NCI-H1694 (cell line): ENCODE data around the gene SLC27A3.

Experiments used
- DNase-seq: peaks from one replicate; lab custom pipeline; 2025; lab: John Stamatoyannopoulos, UW

SLC27A3 gene, protein sequence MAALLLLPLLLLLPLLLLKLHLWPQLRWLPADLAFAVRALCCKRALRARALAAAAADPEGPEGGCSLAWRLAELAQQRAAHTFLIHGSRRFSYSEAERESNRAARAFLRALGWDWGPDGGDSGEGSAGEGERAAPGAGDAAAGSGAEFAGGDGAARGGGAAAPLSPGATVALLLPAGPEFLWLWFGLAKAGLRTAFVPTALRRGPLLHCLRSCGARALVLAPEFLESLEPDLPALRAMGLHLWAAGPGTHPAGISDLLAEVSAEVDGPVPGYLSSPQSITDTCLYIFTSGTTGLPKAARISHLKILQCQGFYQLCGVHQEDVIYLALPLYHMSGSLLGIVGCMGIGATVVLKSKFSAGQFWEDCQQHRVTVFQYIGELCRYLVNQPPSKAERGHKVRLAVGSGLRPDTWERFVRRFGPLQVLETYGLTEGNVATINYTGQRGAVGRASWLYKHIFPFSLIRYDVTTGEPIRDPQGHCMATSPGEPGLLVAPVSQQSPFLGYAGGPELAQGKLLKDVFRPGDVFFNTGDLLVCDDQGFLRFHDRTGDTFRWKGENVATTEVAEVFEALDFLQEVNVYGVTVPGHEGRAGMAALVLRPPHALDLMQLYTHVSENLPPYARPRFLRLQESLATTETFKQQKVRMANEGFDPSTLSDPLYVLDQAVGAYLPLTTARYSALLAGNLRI

DNA sequence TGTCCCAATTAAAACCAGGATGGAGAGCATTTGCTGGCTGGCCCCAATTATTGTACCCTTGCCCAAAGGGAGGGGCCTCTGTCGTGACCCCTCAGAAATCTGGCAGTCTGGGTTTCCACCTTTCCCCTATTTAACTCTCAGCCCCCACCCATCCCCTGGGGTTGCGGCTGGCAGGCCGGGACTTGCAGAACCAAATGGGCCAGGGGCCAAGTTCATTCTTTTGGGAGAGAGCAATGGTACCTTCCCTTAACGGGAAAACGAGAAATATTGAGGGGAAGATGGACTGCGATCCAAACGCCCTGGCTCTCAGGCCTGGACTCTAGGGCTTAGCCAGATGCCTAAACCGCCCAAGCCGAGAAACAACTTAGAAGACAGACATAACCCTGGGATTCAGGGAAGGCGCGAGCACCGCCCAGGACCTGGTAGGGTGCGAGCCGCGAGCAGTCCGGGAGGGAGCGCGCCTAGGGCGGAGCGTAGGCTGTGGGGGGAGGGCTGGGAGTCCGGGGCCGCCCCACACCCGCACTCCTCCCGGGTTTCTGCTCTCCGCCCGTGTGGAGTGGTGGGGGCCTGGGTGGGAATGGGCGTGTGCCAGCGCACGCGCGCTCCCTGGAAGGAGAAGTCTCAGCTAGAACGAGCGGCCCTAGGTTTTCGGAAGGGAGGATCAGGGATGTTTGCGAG lies at the start of gene SLC27A3:
Gene SLC27A3, plus strand, starts transcription at position 628 of the 678 bp plus-strand sequence. CDS start 91 bp downstream, outside the sequence.
- peak; percentile 88 for DNase-seq

DNA sequence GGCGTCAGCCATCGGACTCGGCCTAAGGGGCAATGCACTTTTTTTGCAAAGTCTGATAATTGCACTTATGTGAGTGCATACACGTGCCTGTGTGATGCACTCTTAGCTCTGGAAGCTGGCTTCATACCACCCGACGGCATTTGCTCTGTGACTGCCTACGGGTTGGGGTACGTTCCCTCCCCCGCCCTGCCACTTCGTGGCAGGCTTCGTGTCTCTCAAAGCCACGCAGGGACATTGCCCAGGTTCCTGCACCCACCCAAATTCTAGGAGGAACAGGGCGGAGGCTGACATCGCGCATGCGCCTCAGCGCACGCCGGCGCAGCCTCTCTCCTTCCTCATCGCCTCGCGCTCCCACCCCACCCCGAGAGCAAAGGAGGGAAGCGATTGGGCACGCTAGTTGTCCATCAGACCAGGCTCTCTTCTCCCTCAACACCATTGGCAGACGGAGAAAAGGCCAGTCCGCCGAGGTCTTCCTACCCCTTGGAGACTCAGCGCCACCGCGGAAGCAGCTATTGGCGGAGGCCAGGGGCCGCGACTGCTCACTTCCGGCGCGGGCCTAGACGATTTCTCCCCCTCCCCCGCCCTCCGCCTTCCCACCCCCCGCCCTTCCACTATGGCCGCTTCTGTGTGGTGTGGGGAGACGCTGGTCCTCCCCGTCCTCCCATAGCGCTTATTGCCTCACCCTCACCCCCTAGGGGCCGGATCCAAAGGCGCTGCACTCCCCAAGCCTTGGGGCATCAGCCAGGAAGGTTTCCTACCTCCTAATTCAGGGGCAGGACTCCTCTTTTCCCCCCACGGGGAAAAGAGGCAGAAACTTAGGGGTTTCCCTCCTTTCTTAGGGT lies 47.5 kb upstream of the SLC27A3 start, which contains the start of gene INTS3:
Gene INTS3, plus strand, starts transcription at position 588 of the 842 bp plus-strand sequence. CDS start 585 bp downstream, outside the sequence.
- DNase-seq = peak; percentile 100

DNA sequence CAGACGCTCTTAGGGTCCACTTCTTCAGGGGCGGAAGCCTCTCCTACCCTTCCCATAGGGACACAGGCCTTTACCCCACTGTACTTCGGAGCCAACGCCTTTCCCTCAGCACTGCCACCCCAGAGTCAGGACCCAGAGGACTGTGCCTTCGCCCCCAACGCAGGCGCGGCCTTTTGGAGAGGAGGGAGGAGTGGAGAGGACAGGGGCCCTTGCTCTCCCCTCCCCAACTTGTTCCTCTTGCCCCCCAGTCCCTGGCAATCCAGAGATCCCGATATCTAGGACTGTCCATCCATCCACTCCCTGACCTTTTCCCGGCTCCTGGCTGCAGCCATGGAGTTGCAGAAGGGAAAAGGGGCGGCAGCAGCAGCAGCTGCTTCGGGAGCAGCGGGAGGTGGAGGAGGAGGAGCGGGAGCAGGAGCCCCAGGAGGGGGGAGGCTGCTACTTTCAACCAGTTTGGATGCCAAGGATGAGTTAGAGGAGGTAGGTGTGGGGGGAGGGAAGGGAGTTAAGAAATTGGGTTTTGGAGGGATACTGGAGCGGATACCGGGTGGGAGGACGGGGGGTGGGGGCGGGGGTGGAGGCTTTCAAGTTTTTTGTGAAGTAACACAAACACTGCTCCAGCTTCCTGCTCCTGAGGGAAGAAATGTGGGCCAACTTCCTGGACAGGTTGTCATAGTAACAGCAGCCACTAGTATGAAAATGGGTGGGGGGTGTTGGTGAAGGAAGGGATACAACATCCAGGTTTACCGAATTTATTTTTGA lies 46.7 kb upstream of the SLC27A3 start:
- DNase-seq = no peak

DNA sequence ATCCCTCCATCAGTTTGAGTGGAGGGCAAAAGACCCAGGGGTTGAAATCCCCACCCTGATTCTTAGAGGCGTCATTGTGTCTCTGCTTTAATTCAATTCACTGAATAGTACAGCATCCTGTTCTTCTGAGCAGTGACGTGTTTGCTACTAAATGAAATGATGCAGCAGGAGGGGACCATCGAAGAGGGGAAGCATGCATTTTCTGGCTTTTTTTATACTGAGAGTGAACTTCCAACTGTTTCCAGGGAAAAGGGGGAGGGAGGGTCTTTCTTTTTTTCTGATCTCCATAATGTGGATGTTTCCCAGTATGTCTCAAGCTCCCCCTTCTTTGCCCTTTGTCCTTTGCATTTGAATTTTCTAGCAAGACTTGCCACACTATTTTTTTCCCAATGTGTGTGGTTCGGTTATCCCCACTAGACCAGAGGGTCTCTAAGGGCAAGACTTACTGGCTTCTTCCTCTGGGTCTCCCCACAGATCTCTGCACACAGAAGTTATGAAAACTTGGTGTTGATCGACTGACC lies 44.7 kb upstream of the SLC27A3 start:
- no peak for DNase-seq

DNA sequence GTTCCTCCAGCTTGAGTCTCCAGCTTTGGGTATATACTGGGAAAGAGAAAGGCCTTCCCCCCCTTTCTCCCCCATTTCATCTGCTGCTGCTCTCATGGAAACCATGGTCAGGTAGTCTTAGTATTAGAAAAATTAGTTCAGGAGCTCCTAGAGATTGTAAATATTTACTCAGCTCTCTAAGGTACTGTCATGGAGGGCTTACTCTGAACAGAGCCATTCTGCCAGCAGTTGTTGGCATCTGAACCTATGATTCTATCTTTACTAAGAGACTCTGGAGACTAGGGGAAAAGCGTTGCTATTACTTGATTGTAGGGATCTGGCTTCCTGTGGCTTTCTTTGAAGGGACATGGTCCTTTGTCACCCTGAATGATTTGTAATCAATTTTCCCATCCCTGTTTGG lies 41.2 kb upstream of the SLC27A3 start:
- DNase-seq = no peak

DNA sequence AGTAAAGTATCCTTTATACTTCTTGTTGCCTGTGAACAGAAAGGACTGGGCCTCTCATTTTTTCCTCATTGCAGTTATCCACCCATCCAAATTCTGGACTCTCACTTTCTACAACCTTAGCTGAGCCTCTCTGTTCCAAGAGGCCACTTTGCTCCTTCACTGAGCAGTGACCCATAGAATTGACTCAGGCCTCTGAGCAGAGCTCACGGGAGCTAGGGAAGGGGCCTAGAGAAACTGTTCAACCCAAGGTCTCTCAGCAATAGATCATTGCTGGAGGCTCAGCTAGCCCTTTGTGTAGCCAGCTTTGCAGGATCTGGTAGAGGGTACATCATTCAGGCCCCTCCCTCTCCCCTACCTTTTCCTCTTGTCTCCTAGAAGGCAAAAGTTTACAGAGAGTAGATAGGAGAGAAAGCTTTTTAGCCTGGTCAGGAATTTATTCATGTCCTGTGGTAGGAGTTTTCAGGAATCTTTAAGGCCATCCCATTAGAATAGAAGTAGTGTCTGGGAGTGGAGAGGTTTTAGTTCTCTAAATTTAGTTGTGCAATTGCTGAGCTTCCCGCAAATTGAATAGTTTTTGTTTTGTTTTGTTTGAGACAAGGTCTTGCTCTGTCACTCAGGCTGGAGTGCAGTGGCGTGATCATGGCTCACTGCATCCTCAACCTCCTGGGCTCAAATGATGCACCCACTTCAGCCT lies 40.7 kb upstream of the SLC27A3 start:
- DNase-seq = no peak

DNA sequence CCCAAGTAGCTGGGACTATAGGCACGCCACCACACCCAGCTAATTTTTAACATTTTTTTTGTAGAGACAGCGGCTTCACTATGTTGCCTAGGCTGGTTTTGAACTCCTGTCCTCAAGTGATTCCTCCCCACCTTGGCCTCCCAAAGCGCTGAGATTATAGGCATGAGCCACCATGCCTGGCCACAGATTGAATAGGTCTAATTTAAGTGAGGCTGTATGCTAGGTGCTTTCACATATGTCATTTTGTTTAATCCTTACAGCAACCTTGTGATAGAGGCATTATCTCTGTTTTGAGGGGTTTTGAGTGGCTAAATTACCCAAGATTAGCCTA lies 40.2 kb upstream of the SLC27A3 start:
- no peak for DNase-seq

DNA sequence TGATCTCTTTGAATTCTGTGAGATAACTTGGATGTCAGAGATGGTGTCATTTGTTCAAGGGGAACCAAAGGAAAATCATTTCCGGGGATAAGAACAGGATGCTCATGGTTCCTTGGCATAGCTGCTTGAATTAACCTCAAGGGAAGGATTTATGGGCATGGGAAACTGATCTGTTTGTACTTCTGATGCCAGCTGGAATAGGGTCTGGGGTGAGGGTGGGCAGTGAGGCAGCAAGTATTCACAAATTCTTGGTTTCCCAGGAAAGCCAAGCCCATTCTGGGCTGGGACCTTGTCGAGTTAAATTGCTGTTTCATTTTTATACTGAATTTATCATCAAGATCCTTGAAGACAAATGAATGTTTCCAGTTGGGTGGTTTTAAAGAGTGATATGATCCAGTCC lies 33.2 kb upstream of the SLC27A3 start:
- no peak for DNase-seq

DNA sequence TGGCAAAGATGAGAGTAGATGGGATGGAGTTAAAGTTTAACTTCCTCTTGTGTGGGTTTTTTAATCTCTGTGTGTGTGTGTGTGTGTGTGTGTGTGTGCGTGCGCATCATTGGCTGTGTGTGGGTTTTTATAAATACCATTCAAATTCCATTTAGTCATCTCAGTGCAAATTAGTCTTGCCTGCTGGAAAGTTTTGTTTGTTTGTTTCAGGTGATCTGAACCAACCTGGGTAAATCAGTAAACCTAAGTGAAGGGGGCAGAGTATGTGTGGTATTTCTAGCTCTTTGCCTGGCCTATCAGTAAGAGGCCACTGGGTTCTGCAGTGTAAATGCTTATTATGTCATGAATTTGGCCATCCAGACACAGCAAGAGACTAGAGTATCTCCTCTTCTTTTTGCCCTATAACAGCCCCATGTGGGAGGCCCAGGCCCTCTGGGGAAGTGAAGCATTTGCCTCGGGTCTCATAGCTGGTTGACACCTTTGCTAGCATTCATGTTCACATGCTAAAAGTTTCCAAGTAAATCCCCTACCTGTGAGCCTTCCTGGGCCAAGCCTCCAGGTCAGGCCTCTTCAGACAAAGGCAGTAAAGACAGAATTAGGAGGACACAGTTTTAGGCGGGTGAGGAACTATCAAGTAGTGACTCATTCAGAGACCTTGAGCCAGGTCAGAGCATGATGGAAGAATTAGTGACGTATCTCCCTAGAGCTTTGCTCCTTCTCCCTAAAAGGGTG lies 32.6 kb upstream of the SLC27A3 start:
- no peak for DNase-seq

DNA sequence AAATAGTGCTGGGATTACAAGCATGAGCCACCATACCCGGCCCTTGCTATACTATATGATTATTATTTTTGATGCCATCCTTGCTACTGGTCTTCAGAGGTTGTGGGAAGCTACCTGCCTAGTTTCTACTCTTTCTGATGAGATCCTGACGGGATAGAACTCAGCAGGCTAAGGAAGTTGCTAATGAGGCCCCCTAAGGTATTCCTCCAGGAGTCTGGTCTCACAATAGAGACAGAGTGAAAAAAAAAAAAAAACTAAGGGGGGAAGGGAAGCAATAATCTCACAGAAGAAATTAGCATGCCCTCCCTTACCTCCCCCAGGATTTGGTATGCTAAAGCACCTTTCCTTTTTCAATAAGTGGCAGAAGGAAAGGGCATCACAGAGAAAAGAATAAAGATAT lies 29.8 kb upstream of the SLC27A3 start:
- no peak for DNase-seq

DNA sequence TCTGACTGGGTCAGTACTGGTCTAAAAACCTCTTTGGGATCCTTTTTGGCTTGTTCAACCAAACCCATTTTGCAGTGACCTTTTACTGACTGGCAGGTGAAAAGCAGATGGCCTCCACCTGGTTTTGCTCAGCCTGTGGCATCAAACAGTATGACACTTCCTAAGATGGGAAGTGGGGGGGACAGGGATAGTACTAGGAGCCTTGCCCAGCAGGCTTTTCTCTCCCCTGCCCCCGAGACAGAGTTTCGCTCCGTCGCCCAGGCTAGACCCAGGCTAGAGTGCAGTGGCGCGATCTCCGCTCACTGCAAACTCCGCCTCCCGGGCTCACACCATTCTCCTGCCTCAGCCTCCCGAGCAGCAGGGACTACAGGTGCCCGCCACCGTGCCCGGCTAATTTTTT lies 29.0 kb upstream of the SLC27A3 start:
- DNase-seq = no peak

DNA sequence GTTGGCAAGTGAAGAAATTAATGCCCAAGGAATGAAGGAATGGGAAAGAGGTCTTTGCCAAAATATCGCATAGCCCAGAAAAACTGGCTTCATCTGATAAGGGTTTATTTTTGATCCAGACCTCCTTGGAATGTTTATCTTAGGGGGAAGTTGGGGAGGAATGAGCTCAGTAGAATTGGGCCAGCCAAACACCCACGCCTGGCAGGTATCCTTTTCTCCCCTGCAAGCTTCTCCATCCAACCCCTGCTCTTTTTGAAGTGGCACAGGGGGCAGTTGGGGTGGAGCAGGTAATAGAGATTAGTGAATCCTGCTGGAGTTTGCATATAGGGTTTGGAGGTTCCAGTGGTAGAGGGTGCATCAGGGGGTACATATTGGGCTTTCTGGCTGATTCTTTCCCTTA lies 26.3 kb upstream of the SLC27A3 start:
- DNase-seq = no peak

DNA sequence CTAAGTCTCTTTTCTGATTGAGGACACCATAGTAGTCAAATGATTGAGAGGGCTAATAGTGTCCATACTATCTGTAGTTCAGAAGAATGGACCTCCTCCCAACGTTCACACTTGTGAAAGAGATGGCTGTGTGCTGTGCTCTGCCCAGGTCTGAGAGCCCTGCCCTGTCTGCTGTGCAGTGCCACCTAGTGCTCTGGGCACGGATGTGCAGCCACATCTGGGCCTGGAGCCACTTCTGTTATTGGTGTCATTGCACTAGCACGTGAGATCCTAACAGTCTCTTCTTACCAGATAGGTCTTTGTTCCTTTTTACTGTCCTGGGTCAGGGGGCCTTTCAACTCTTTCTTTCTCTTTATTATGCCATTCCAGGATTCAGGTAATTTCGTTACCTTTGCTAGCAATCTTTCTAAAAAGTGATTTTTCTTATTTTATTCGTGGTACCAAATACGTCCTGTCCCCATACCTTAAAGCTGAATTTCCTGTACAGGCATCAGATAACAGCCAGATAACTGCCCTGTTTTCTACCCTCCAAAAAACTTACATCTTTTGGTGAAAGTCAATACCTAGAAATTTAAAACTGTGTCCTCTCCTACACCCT lies 25.7 kb upstream of the SLC27A3 start:
- DNase-seq = peak; percentile 83

DNA sequence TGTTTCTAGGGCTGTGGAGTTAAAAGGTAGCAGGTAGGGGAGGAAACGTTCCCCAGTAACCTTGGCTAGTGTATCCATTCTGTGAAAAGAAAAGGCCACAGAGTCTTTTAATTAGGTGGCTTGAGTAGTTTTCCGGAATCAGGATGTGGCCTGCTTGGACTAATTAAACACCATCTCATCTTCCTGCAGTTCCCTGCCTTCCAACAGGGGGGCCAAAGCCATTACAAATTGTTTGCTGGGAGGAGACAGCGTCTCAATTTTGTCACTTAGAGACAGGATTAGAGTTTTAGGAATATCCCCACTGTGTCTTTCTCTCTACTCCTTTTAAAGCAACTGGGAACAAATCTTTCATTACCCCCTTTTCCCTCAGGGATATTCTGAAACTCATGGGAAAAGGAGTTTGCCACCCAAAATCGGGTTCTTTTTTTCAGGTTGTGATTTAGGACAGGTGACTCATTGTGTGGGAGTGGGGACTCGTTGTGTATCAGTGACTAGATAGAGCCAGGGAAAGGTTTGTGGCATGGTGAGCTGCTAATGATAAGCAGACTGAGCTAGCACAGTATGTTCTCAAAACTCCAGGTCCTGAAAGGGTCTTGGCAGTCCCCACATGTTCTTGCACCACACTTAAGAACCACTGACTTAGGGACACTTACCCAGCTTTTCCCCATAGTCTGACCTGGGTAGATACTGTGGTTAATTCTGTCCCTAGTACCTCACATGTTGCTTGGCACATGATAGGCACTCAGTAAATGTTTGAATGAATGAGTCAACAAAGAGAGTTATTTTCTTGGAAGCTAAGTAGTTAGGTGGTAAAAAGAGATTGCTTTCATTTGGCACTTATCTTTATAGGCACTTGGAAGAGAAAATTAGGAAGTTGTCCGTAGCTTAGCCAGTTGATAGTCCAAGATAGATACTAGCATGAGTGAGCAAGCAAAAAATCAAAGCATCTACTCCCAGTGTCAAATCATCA lies 24.9 kb upstream of the SLC27A3 start:
- DNase-seq = no peak

DNA sequence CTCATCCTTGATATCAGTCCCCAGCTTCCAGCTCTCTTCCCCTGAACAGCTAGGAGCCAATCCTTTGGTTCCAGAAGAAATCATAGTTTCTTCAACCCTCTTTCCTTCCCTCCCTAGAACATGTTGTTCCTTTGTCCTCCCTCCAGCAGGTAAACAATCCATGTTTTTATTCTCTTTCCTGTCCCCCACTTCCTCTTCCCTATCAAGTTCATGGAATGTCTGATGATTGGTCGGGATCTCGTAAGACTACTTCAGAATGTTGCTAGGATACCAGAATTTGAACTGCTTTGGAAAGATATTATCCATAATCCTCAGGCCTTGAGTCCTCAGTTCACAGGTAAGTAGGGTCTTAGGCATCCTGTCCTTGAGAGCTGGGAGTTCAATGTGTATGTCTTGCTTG lies 23.1 kb upstream of the SLC27A3 start:
- DNase-seq = no peak

DNA sequence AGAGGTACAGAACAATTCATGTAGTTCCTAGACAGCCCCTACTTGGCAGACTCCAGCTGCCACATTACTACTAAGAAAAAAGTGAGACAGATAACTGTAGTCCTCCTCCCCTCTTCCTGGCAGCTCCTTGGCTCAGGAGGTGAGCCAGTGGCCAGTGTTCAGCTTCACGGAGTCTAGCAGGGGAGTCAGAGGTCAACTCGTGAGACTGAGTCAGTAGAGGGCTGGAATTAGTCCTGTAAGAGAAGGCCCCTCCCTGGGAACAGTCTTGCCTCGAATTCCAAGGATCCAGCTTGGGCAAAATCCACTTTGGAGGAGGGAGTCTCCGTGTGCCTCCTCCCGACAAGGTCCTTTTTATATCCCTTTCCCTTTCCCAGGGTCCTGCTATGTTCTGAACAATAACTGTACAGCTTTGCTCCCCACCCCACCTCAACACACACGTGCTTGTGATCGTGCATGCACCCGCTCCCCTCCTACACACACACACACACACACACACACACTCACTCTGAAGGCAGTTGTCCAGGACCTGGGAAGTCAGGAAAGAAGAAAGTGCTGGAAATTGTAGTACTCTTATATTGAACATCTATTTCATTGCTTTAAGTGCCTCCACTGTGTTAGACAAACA lies 22.5 kb upstream of the SLC27A3 start:
- DNase-seq = no peak

DNA sequence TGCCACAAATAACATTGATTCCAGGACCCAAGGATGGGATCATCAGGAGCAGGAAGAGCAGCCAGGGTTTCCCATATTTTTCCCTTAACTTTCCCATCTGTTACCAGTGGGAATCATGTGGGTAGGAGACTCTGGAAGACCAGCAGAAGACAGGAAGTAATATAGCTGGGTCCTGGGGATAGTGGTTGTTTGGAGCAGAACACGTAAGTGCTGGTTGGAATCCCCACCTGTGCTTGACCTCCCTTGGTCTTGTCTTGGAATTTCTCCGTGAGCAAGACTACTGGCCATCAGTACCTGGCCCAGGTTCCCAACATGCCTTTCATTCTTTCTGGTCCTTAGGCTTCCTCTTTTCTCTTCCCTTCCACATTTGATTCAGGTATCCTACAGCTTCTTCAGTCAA lies 20.9 kb upstream of the SLC27A3 start:
- no peak for DNase-seq

DNA sequence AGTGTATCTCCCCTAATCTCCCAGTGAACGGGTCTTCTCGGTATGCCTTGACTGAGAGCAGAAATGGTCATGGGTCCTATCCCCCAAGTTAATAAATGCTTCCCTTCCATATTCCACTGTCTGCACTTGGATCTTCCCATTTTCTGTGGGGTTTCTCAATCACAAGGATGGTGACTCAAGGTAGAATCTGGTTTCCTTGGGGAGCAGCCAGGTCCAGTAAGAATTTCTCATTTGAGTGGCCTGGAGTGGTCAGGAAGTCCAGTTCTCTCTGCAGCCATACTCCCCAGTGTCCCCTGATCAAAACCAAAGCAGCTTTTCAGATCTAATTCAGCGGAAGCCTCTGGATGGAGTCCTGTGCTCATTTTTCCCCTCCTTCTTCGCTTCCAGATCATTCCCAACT lies 14.8 kb upstream of the SLC27A3 start:
- DNase-seq = no peak
